ENCODE data around the gene PPM1L. TPM values are rescaled to one million over a fixed set of nuclear protein-coding genes. Genes with fewer than 3 reads are reported as not detected.

PPM1L gene
- total and polyA plus RNA-seq, 2 of the 13 experiments (the other 11 are each of a cell fraction or from before 2014, with no cell fraction given) = 0.22 to 1.4 TPM

DNA sequence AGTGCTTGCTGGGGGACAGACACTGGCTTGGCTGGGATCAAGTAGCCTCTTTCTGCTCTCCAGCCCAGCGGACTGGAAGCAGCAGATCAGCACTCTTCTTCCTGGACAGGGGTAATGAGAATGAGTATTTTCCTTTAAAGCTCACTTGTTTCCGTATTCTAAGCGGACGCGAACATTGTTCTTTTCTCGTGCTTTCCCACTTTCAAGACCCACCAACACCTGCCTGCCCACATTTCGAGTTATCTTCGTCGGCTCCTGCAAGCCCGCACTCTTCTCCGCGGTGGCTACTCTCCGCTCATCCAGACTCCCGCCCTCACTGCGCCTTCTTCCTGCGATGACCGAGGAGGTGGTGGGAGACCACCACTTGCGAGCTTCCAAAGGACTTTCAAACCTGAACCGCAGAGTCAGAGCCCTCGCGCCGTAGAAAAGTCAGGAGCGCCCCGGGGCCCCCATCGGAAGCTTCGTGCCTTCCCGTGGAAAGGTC lies 1.6 kb upstream of the PPM1L start (continued):
- TF ChIP-seq, protein P1, sequence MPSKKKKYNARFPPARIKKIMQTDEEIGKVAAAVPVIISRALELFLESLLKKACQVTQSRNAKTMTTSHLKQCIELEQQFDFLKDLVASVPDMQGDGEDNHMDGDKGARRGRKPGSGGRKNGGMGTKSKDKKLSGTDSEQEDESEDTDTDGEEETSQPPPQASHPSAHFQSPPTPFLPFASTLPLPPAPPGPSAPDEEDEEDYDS (CRISPR knock-in tag; IDR thresholded peaks at IDR 0.05) = no peak
- 0 out of 2 replicates have a peak, but pooled peaks have one; percentile 26 for TF ChIP-seq ZNF572 (CRISPR knock-in tag; IDR thresholded peaks at IDR 0.05)
- TF ChIP-seq, protein P2, sequence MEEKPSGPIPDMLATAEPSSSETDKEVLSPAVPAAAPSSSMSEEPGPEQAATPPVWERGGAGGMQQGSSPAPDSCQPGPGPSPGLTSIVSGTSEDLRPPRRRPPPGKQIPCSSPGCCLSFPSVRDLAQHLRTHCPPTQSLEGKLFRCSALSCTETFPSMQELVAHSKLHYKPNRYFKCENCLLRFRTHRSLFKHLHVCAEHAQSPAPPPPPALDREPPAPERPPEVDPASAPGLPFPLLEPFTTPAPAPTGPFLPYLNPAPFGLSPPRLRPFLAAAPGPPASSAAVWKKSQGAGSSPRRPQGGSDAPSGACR (CRISPR knock-in tag; IDR thresholded peaks at IDR 0.05) = 0 out of 2 replicates have a peak, but pooled peaks have one; percentile 13
- TF ChIP-seq EHMT2 (IDR thresholded peaks at IDR 0.05; ENCODE audit: borderline replicate concordance, low read depth, low read length) = no peak
- TF ChIP-seq, protein P3, sequence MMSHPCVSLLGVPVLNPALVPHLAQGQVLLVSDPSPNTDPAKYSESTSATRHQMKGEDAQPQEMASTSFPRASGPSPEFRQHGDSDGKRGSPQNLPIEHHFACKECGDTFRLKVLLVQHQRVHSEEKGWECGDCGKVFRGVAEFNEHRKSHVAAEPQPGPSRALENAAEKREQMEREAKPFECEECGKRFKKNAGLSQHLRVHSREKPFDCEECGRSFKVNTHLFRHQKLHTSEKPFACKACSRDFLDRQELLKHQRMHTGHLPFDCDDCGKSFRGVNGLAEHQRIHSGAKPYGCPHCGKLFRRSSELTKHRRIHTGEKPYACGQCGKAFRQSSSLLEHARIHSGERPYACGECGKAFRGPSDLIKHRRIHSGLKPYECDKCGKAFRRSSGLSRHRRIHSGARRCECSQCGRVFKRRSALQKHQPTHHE (CRISPR knock-in tag; IDR thresholded peaks at IDR 0.05; ENCODE audit: borderline replicate concordance) = no peak
- 0 out of 2 replicates have a peak, but pooled peaks have one; percentile 50 for TF ChIP-seq ZNF501 (CRISPR knock-in tag; IDR thresholded peaks at IDR 0.05)
- no peak for TF ChIP-seq ZNF703 (CRISPR knock-in tag; IDR thresholded peaks at IDR 0.05; ENCODE audit: borderline replicate concordance)
- no peak for TF ChIP-seq ZNF567 (CRISPR knock-in tag; IDR thresholded peaks at IDR 0.05; ENCODE audit: borderline replicate concordance)
- TF ChIP-seq, protein P4, sequence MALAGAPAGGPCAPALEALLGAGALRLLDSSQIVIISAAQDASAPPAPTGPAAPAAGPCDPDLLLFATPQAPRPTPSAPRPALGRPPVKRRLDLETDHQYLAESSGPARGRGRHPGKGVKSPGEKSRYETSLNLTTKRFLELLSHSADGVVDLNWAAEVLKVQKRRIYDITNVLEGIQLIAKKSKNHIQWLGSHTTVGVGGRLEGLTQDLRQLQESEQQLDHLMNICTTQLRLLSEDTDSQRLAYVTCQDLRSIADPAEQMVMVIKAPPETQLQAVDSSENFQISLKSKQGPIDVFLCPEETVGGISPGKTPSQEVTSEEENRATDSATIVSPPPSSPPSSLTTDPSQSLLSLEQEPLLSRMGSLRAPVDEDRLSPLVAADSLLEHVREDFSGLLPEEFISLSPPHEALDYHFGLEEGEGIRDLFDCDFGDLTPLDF (CRISPR knock-in tag; IDR thresholded peaks at IDR 0.05) = no peak
- TF ChIP-seq EZH2 (conservative IDR thresholded peaks at IDR 0.05; ENCODE audit: low read depth, low read length) = no peak
- TF ChIP-seq, protein P5, sequence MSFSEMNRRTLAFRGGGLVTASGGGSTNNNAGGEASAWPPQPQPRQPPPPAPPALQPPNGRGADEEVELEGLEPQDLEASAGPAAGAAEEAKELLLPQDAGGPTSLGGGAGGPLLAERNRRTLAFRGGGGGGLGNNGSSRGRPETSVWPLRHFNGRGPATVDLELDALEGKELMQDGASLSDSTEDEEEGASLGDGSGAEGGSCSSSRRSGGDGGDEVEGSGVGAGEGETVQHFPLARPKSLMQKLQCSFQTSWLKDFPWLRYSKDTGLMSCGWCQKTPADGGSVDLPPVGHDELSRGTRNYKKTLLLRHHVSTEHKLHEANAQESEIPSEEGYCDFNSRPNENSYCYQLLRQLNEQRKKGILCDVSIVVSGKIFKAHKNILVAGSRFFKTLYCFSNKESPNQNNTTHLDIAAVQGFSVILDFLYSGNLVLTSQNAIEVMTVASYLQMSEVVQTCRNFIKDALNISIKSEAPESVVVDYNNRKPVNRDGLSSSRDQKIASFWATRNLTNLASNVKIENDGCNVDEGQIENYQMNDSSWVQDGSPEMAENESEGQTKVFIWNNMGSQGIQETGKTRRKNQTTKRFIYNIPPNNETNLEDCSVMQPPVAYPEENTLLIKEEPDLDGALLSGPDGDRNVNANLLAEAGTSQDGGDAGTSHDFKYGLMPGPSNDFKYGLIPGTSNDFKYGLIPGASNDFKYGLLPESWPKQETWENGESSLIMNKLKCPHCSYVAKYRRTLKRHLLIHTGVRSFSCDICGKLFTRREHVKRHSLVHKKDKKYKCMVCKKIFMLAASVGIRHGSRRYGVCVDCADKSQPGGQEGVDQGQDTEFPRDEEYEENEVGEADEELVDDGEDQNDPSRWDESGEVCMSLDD (CRISPR knock-in tag; IDR thresholded peaks at IDR 0.05; ENCODE audit: borderline replicate concordance) = 0 out of 2 replicates have a peak, but pooled peaks have one; percentile 12
- TF ChIP-seq JUNB (CRISPR knock-in tag; IDR thresholded peaks at IDR 0.05; ENCODE audit: borderline replicate concordance) = peak; percentile 35; the same call in 1 of the 2 replicates
- TF ChIP-seq, protein P6, sequence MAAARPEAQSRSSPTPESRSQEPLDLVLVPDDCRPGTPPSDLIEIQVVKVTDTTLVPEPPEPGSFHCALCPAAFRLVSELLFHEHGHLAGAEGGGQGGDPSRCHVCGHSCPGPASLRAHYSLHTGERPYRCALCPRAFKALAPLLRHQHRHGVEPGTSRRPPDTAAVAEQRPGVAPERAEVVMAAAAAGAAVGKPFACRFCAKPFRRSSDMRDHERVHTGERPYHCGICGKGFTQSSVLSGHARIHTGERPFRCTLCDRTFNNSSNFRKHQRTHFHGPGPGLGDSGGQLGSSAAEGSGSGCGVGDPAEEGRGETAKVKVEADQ (CRISPR knock-in tag; IDR thresholded peaks at IDR 0.05; ENCODE audit: borderline replicate concordance) = 0 out of 2 replicates have a peak, but pooled peaks have one; percentile 3
- TF ChIP-seq NCOA1 (CRISPR knock-in tag; IDR thresholded peaks at IDR 0.05) = no peak
- TF ChIP-seq ZBTB7B (CRISPR knock-in tag; IDR thresholded peaks at IDR 0.05) = no peak
- no peak for TF ChIP-seq BHLHE40 (IDR thresholded peaks at IDR 0.05; ENCODE audit: low read length)

Measured in HepG2 (cell line).